MCF 10A (cell line): ENCODE results near the gene SNX17. TPM values are rescaled to one million over a fixed set of nuclear protein-coding genes. Genes with fewer than 3 reads are reported as not detected.

Experiments used
- BruUV-seq: library from RNA; stranded (reverse); fragments of 400-500 nt; replicated peaks from 2 replicates; lab custom pipeline; 2021; lab: Mats Ljungman, UMichigan
- CTCF ChIA-PET: fragments of 300-600 bp; sonication (Branson Sonifier 250); formaldehyde crosslinking; extraction: SDS; loops from one replicate; lab custom pipeline; 2021; ENCODE audit warnings: antibody characterized with exemption, inconsistent platforms; lab: Yijun Ruan, JAX
- POLR2A ChIA-PET: fragments of 300-600, 350-650 bp; sonication (Branson Sonifier 250); formaldehyde crosslinking; extraction: SDS; loops from one replicate; lab custom pipeline; 2020; ENCODE audit warnings: antibody characterized with exemption, inconsistent platforms; lab: Yijun Ruan, JAX
- DNase-seq: peaks from one replicate; pipeline ENCODE4 v3.0.0-alpha.2; 2018; ENCODE audit not compliant: unreplicated experiment
- H3K27ac Mint-ChIP-seq: one replicate; pipeline ENCODE4 v1.8.0; 2022; ENCODE audit warnings: mild to moderate bottlenecking, low read depth, mixed read lengths; ENCODE audit not compliant: unreplicated experiment
- H3K27me3 Mint-ChIP-seq: one replicate; pipeline ENCODE4 v1.8.0; 2022; ENCODE audit warnings: mixed read lengths; ENCODE audit not compliant: insufficient read depth, unreplicated experiment
- H3K36me3 Mint-ChIP-seq: one replicate; pipeline ENCODE4 v1.8.0; 2022; ENCODE audit warnings: mild to moderate bottlenecking, moderate library complexity, mixed read lengths; ENCODE audit not compliant: insufficient read depth, unreplicated experiment
- H3K4me1 Mint-ChIP-seq: one replicate; pipeline ENCODE4 v1.8.0; 2022; ENCODE audit warnings: mixed read lengths; ENCODE audit not compliant: insufficient read depth, unreplicated experiment
- H3K4me3 Mint-ChIP-seq: one replicate; pipeline ENCODE4 v1.8.0; 2022; ENCODE audit warnings: mild to moderate bottlenecking, moderate library complexity, mixed read lengths; ENCODE audit not compliant: unreplicated experiment
- H3K9me3 Mint-ChIP-seq: one replicate; pipeline ENCODE4 v1.8.0; 2022; ENCODE audit warnings: mixed read lengths; ENCODE audit not compliant: unreplicated experiment
- CTCF ChIP-seq: fragments of 200-600 bp; IDR thresholded peaks from one replicate; pipeline ENCODE4 v1.8.0; 2022; ENCODE audit warnings: antibody characterized with exemption, mild to moderate bottlenecking; ENCODE audit not compliant: unreplicated experiment
- intact Hi-C: fragments of 100-400 bp; cut with micrococcal nuclease; formaldehyde crosslinking; loops from 2 replicates; pipeline ENCODE4 v1.14.1; 2022
- total RNA-seq: library from RNA; stranded (reverse); gene quantifications from 2 replicates; pipeline ENCODE4 v1.2.3, GENCODE V29; 2022

The SNX17 gene
- total RNA-seq, 1 experiment from 2014 or later = 125 TPM

- Mint-ChIP-seq H3K27ac (peak within 1 kb of the TSS; percentile 99), H3K4me3 (peak within 1 kb of the TSS; percentile 91), H3K36me3 (peaks cover 56% of the 10 kb centered on the region), H3K9me3 (no peaks in the 10 kb centered on the region), H3K27me3 (no peaks in the 10 kb centered on the region), H3K4me1 (peaks cover 23% of the 10 kb centered on the region)
- CTCF ChIA-PET = interaction anchor here (0.5 to 7.8 kb wide), 10 partner anchors 9 to 405 kb away, joined by 3 to 47 read pairs (median 6); partner anchors contain the start of genes EIF2B4 and SNX17
- POLR2A ChIA-PET = interaction anchor here (0.6 to 5.6 kb wide), 35 partner anchors 10 to 1482 kb away, joined by 3 to 142 read pairs (median 6); partner anchors contain the start of genes AGBL5, EIF2B4, GTF3C2 and OST4
- DNase-seq = peak; percentile 95
- no peak for TF ChIP-seq CTCF
- TSS peak; percentile 93 for BruUV-seq
- intact Hi-C loops = no loop called here
Observed at GRCh38 chr2:27322766-27323595, 47.4 kb upstream of the SNX17 start, which contains the start of gene MPV17. Gene MPV17, minus strand, starts transcription at chr2:27323097. Its CDS starts 580 bp downstream, at chr2:27322517.

- Mint-ChIP-seq H3K27ac (peak overlapping the region; percentile 99), H3K4me1 (peaks cover 23% of the 10 kb centered on the region), H3K4me3 (peak overlapping the region; percentile 91), H3K9me3 (no peaks in the 10 kb centered on the region), H3K36me3 (peaks cover 60% of the 10 kb centered on the region), H3K27me3 (no peaks in the 10 kb centered on the region)
- DNase-seq = peak; percentile 55
- no peak for TF ChIP-seq CTCF
- ChIA-PET CTCF (interaction anchor here (0.5 to 7.8 kb wide), 6 partner anchors 8 to 406 kb away, joined by 3 to 47 read pairs (median 5); partner anchors contain the start of genes EIF2B4 and SNX17), POLR2A (interaction anchor here (0.6 to 5.6 kb wide), 24 partner anchors 9 to 1481 kb away, joined by 3 to 142 read pairs (median 10); partner anchors contain the start of genes AGBL5, EIF2B4, GTF3C2 and OST4)
- intact Hi-C loops = no loop called here
- no TSS peak for BruUV-seq
Observed at GRCh38 chr2:27323596-27324285, 46.7 kb upstream of the SNX17 start.

- H3K27ac Mint-ChIP-seq = peak overlapping the region; percentile 99
- intact Hi-C loops = no loop called here
- DNase-seq = no peak
- ChIA-PET POLR2A (interaction anchor here (0.5 to 5.6 kb wide), 10 partner anchors 12 to 85 kb away, joined by 3 to 142 read pairs (median 13); partner anchors contain the start of genes EIF2B4, GTF3C2, PPM1G and SNX17), CTCF (interaction anchor here (0.6 to 7.8 kb wide), 2 partner anchors 45 to 353 kb away, joined by 3 to 47 read pairs; partner anchors contain the start of genes EIF2B4 and SNX17)
- no TSS peak for BruUV-seq
- no peaks in the 10 kb centered on the region for H3K27me3 Mint-ChIP-seq
- H3K36me3 Mint-ChIP-seq = peaks cover 67% of the 10 kb centered on the region
- H3K4me3 Mint-ChIP-seq = peak overlapping the region; percentile 91
- H3K9me3 Mint-ChIP-seq = no peaks in the 10 kb centered on the region
- TF ChIP-seq CTCF = no peak
- peaks cover 23% of the 10 kb centered on the region for H3K4me1 Mint-ChIP-seq
Observed at GRCh38 chr2:27324720-27325119, 45.7 kb upstream of the SNX17 start.
